HG02571 (cell line): ENCODE results near the gene NPAS3.

Source experiments
- ATAC-seq: cut with Tn5 transposase; IDR thresholded peaks from one replicate; pipeline ENCODE4 v1.9.1; 2021; ENCODE audit warnings: mild to moderate bottlenecking, moderate library complexity; ENCODE audit not compliant: unreplicated experiment

NPAS3 gene

GRCh38 chr14:33844118-33844517 is 905.4 kb downstream of the NPAS3 start:
- no peak for ATAC-seq

GRCh38 chr14:33846100-33846824 is 907.6 kb downstream of the NPAS3 start:
- ATAC-seq: no peak

- ATAC-seq: no peak
Observed at GRCh38 chr14:33847066-33847465, 908.4 kb downstream of the NPAS3 start.

- no peak for ATAC-seq
Observed at GRCh38 chr14:33848009-33848408, 909.3 kb downstream of the NPAS3 start.

GRCh38 chr14:33848706-33849454 is 910.2 kb downstream of the NPAS3 start:
- ATAC-seq: no peak

GRCh38 chr14:33849455-33849801 is 910.7 kb downstream of the NPAS3 start:
- ATAC-seq: no peak

GRCh38 chr14:33850826-33851225 is 912.1 kb downstream of the NPAS3 start:
- ATAC-seq: no peak

- no peak for ATAC-seq
Observed at GRCh38 chr14:33851366-33851765, 912.7 kb downstream of the NPAS3 start.

GRCh38 chr14:33851931-33852330 is 913.3 kb downstream of the NPAS3 start:
- ATAC-seq: no peak
